NOMO-1 treated with dmso at 0.1 percent for 144 hours (cell line): ENCODE measurements around the gene IL25.

Source experiments
- DNase-seq: peaks from one replicate; lab custom pipeline; 2025; ENCODE audit not compliant: unreplicated experiment; lab: John Stamatoyannopoulos, UW

The IL25 gene

DNA sequence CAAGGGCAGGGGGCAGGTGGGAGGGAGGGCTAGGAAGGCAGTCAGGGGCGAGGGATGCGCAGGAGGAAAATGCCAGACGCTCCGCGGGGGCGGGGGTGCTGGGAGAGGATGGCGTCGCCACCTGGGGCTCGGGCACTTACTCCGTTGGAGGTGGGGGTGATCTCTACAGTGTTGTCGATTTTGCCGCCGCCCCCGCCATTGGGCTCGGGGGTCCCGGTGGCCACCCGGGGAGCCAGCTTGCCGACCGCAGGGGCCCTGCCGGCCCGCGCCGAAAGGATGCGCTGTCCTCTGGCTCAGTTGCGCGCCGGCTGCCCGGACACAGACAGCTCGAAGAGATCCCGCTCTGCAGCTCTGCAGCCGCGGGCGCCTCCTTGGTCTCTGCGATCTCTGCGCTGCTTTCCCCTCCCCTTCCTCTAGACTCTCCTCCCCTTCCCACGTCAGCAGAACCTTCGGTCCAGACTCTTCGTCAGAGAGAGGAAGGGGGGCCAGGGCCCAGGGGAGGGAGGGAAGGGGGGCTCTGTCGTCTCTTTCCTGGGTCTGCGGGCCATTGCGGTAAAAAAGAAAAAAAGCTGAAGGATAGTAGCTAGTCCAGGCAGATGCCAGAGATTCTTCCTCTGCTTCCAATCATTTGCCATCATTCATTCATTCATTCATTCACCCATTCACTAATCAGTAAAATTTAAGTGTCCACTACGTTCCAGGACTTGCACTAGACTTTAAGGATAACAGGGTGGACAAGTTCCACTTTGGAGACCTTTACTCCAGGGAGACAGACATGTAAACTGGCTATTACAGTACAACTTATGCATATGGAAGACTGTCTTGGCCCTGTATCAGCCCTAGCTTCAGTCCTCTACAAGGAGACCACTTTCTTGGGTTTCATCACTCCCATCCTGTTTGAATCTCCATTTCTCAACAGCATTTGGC, 19.8 kb upstream of the IL25 start, which contains the start of gene SLC22A17:
SLC22A17 (minus strand) TSS at position 382 of the 927 bp plus-strand sequence.
- no peak for DNase-seq

DNA sequence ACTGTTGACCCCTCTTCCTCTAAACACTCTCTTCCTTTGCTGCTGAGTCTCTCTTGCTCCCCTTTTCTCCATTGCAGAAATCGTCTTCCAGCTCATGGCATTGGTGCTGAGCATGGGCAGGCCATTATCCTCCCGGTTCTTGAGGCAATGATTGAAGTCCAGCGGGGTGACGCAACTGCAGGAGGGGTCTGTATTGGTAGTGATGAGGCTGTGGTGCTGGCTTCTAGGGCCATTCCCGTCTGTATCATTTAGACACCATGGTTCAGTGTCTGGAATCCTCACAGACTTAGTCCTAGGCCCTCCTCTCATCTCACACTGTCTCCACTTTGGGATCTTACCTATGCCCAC, 19.2 kb upstream of the IL25 start:
- DNase-seq: no peak

DNA sequence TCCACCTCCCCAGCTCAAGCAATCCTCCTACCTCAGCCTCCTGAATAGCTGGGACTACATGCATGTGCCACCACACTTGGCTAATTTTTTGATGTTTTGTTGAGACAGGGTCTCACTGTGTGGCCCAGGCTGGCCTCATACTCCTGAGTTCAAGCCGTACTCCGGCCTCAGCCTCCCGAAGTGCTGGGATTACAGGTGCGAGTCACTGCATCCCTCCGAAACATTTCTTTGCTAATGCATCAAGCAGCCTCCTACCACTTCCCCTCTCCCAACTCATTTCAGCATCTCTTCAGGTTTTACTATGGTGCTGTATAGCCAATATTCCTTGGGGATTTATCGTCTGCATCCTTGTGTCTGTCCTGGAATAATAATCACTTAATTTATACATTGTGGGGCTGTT, 17.6 kb upstream of the IL25 start:
- DNase-seq: no peak

DNA sequence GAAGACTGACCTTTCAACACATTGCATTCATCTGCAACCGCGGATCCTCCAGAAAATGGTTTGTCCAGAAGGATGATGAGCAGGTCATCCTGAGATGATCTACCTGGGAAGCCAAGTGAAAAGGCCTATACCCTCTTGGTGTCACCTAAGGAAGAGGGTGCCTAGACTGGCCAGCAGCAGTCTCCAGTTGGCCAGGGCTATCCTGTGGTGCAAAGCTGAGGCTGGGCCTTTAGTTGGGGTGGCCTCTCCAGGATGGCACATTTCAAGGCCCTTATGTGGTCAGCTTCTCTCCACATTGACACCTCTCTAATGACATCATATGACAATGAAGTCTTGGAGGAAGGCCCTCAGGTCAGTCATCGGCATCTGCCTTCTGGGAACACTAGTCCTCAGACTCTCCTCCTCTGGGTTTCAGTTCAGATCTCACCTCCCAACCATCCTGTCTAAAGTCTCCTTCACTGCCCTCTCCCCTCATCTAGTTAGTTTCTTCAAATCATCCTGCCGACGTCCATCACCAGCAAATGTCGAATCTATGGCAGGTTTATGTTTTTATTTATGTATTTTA, 16.7 kb upstream of the IL25 start:
- DNase-seq: no peak

DNA sequence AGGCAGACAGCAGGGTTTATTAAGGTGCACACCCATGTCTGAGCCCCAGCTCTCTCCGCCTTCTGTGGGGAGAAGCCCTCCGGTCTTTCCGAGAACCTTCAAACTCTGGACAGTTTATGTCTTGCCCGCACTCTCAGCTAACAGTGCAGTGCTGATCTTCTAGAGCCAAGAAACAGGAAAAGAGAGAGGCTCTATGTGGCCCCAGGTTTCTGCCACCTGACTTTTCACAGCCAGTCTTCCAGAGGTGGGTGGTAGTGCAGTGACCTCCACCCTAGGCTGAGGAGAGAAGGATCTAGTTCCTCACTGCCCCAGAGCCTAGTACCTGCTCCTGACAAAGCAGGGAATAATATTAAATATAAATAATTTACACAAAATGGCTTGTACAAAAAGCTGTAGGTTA, 15.9 kb upstream of the IL25 start:
- DNase-seq: no peak

DNA sequence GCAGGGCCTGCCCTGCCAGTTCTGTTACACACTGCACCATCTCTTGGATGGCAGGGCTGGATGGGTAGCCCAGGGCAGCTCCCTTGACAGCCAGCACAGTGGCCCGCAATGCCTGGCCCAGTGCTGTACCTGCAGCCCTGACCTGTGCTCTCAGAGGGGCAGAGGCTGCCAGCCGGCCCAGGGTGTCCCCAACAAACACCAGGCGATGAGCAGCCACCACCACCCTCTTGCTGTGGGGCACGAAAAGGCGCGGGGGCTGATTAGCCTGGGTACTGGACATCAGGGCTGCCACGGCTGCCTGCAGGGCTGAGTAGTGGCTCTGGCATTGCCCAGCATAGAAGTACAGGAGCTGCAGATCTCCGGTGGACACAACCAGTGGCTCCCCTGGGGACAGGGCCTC, 15.3 kb upstream of the IL25 start:
- no peak for DNase-seq

GRCh38 chr14:23358042-23358441, 14.6 kb upstream of the IL25 start:
- DNase-seq: no peak

GRCh38 chr14:23358553-23359166, 13.9 kb upstream of the IL25 start:
- DNase-seq: no peak

DNA sequence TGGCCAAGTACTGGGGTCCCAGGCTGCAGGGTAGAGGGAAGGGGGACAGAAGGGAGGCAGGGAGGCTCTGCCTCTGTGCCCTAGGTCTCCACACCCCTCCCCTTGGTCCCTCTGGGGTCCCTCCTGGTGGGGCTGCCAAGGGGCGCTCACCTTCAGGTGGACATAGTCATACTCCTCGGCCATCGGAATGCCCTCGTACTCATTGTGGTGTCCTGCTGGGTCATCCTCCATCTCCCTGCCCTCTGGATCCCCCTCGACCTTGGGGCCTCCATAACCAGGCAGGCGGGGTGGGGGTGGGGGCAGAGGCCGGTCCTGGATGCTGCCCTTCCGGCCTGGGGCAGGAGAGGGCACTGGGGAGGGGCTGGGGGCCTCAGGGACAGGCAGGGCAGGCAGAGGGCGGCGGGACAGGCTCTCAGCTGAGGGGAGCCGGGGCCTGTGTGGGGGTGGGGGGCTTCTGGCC, 13.4 kb upstream of the IL25 start:
- DNase-seq: no peak

GRCh38 chr14:23359722-23360447, 12.7 kb upstream of the IL25 start:
- DNase-seq: no peak

- no peak for DNase-seq
These were observed 12.1 kb upstream of the IL25 start for GRCh38 chr14:23360496-23360895.

DNA sequence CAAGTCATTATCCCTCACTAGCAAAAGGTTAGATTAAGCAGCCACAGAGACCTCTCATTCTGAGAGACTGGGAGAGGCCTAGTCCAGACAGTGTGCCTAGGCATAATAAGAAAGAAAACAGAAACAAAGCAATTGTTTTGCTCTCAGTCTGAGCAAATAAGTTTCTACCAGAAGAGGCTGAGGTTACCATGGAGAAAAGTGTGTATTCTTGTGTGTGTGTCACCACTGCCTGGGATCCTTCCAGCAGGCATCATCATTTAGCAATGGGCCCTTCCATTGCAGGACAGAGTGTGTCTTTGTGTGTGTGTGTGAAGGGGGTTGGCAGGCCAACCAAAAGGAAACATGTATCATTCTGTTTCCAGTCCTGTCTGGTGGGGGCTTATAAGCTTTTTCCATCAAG, 11.3 kb upstream of the IL25 start:
- no peak for DNase-seq

- DNase-seq: no peak
These were observed 10.8 kb upstream of the IL25 start for GRCh38 chr14:23361763-23362162.

GRCh38 chr14:23362200-23362599, 10.4 kb upstream of the IL25 start:
- DNase-seq: no peak

DNA sequence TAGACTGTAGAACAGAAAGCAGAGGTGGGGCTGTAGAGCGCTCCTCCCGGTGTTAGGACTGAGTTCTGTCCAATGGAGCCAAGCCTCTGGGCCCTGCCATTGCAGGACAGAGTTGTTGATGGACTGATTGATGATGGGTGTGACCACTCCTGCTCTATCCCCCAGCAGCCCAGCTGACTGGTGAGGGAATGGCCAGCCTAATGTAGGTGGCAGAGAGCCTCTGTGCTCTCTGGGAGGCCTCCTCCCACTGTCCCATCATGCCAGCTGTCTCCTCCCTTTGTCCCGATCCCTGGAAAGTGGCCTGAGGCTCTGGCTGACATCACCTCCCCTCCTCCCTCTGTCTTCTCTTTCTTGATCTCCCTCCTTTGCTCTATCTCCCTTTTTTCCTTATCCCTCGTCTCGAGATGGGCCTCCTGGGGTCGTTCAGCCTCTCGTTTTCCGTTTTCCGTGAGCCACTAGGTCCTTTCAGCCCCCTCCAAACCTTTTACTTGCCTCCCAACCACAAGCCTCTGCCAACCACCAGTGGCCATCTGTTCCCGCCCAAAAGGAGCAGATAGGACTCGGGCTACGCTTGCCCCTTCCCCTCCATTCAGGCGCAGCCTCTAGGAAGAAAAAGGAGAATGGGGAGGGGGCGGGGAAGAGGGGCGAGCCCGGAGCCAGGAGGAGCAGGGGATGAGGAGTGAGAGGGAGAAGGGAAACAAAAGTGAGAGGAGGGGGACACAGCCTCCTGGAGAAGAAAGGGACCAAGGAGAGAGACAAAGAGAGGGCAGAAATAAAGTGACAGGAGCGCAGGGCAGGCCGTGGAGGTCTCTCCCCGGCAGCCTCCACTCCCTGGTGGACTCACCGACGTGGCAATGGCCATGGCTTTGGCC, 8.2 kb upstream of the IL25 start:
- no peak for DNase-seq

GRCh38 chr14:23365036-23365731, 7.4 kb upstream of the IL25 start, which contains the start of gene EFS:
TSS of gene EFS (minus strand) at chr14:23365172. CDS start at chr14:23365025, 147 bp downstream.
- no peak for DNase-seq

- DNase-seq: no peak
These were observed 6.7 kb upstream of the IL25 start for GRCh38 chr14:23365732-23366425.

DNA sequence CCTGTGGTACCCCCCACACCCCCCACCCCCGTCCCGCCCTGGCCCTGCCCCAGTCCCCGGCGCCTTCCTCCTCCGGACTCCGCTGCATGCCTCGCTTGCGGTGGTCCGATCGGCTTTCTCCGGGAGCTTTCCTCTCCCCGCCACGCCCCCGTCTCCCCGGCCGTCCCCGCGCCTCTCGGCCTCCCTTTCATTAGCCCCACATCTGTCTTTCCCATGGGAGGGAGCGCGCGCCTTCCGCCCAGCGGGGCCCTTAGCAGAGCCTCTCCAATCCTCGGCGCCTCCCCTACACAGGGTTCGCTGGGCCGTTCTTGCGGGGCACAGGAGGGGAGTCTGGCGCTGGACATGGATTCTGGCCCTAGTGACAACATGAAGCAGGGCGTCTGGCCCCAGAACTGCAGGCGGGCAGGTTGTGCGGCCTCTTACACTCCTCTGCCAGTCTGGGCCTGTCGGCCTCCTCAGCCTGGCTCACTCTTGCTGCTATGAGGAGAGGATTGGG, 6.1 kb upstream of the IL25 start:
- no peak for DNase-seq

- no peak for DNase-seq
These were observed 2.4 kb upstream of the IL25 start for GRCh38 chr14:23370221-23370620.
